HG02981 (cell line): ENCODE data around the gene ZC2HC1B.

Experiments used
- ATAC-seq: cut with Tn5 transposase; IDR thresholded peaks from one replicate; pipeline ENCODE4 v1.9.1; 2021; ENCODE audit warnings: mild to moderate bottlenecking, moderate library complexity; ENCODE audit not compliant: unreplicated experiment

The ZC2HC1B gene

GRCh38 chr6:143928853-143929252 lies 64.6 kb downstream of the ZC2HC1B start:
- ATAC-seq: no peak

- no peak for ATAC-seq
Observed at GRCh38 chr6:143929975-143930374, 65.7 kb downstream of the ZC2HC1B start.

GRCh38 chr6:143934331-143934730 lies 70.1 kb downstream of the ZC2HC1B start:
- ATAC-seq: no peak

GRCh38 chr6:143934867-143935266 lies 70.6 kb downstream of the ZC2HC1B start:
- no peak for ATAC-seq

GRCh38 chr6:143936347-143936746 lies 72.1 kb downstream of the ZC2HC1B start:
- ATAC-seq: no peak

GRCh38 chr6:143936778-143937667 lies 72.7 kb downstream of the ZC2HC1B start:
- no peak for ATAC-seq

- no peak for ATAC-seq
Observed at GRCh38 chr6:143937668-143937970, 73.3 kb downstream of the ZC2HC1B start.

GRCh38 chr6:143939364-143939763 lies 75.1 kb downstream of the ZC2HC1B start:
- ATAC-seq: no peak

- peak; percentile 99 for ATAC-seq
Observed at GRCh38 chr6:143940011-143940597, 75.8 kb downstream of the ZC2HC1B start.

GRCh38 chr6:143941852-143942627 lies 77.8 kb downstream of the ZC2HC1B start:
- ATAC-seq: peak; percentile 53

GRCh38 chr6:143948208-143948607 lies 83.9 kb downstream of the ZC2HC1B start:
- ATAC-seq: no peak

GRCh38 chr6:143949535-143949934 lies 85.3 kb downstream of the ZC2HC1B start:
- no peak for ATAC-seq

- no peak for ATAC-seq
Observed at GRCh38 chr6:143949962-143950361, 85.7 kb downstream of the ZC2HC1B start.

- ATAC-seq: no peak
Observed at GRCh38 chr6:143950875-143951274, 86.6 kb downstream of the ZC2HC1B start.

GRCh38 chr6:143952060-143952778 lies 87.9 kb downstream of the ZC2HC1B start:
- ATAC-seq: no peak

- no peak for ATAC-seq
Observed at GRCh38 chr6:143952947-143953701, 88.8 kb downstream of the ZC2HC1B start.

- ATAC-seq: no peak
Observed at GRCh38 chr6:143953922-143954321, 89.6 kb downstream of the ZC2HC1B start.

- no peak for ATAC-seq
Observed at GRCh38 chr6:143955971-143956370, 91.7 kb downstream of the ZC2HC1B start.

- ATAC-seq: no peak
Observed at GRCh38 chr6:143957679-143958274, 93.5 kb downstream of the ZC2HC1B start.

- no peak for ATAC-seq
Observed at GRCh38 chr6:143958839-143959399, 94.6 kb downstream of the ZC2HC1B start.
